ENCODE results near the gene RIPPLY2.
"Not testable (repeated sequence)": the region's sequence is repeated elsewhere in the genome, so short reads cannot be mapped to it uniquely, and the experiment has no call there.

RIPPLY2 gene

GRCh38 chr6:83860782-83861495, 7.8 kb downstream of the RIPPLY2 start:
- no peak for DNase-seq

GRCh38 chr6:83862776-83863471, 9.8 kb downstream of the RIPPLY2 start:
- DNase-seq = no peak

- DNase-seq = no peak
These were observed 13.9 kb downstream of the RIPPLY2 start for GRCh38 chr6:83867043-83867442.

GRCh38 chr6:83867527-83868161, 14.5 kb downstream of the RIPPLY2 start:
- DNase-seq = no peak

GRCh38 chr6:83868639-83869038, 15.5 kb downstream of the RIPPLY2 start:
- no peak for DNase-seq

- no peak for DNase-seq
These were observed 17.5 kb downstream of the RIPPLY2 start for GRCh38 chr6:83870649-83871048.

- no peak for DNase-seq
These were observed 19.4 kb downstream of the RIPPLY2 start for GRCh38 chr6:83872386-83873118.

- DNase-seq = no peak
These were observed 20.7 kb downstream of the RIPPLY2 start for GRCh38 chr6:83873869-83874268.

- DNase-seq = no peak
These were observed 22.7 kb downstream of the RIPPLY2 start for GRCh38 chr6:83875843-83876242.

- DNase-seq = no peak
These were observed 25.9 kb downstream of the RIPPLY2 start for GRCh38 chr6:83878902-83879644.

GRCh38 chr6:83879746-83880145, 26.6 kb downstream of the RIPPLY2 start:
- DNase-seq = no peak

GRCh38 chr6:83883240-83883639, 30.1 kb downstream of the RIPPLY2 start:
- no peak for DNase-seq

GRCh38 chr6:83884523-83884922, 31.4 kb downstream of the RIPPLY2 start:
- no peak for DNase-seq

GRCh38 chr6:83885984-83886383, 32.8 kb downstream of the RIPPLY2 start:
- DNase-seq = no peak

- no peak for DNase-seq
These were observed 36.5 kb downstream of the RIPPLY2 start for GRCh38 chr6:83889621-83890020.

- no peak for DNase-seq
These were observed 37.4 kb downstream of the RIPPLY2 start for GRCh38 chr6:83890520-83890919.

GRCh38 chr6:83891586-83891985, 38.4 kb downstream of the RIPPLY2 start:
- DNase-seq = no peak

GRCh38 chr6:83893024-83893423, 39.9 kb downstream of the RIPPLY2 start:
- DNase-seq = no peak

GRCh38 chr6:83897094-83897493, 43.9 kb downstream of the RIPPLY2 start:
- not testable (repeated sequence) for DNase-seq

- no peak for DNase-seq
These were observed 48.5 kb downstream of the RIPPLY2 start for GRCh38 chr6:83901624-83902023.

- DNase-seq = no peak
These were observed 51.2 kb downstream of the RIPPLY2 start for GRCh38 chr6:83904395-83904794.

GRCh38 chr6:83905648-83906047, 52.5 kb downstream of the RIPPLY2 start:
- no peak for DNase-seq

Measured in activated effector memory CD4-positive, alpha-beta T cell treated with Interleukin-2 at 50 U/mL for 16 hours (primary cell).